Heart left ventricle (tissue), 16 donors: ENCODE results near the gene CRISPLD2. TPM values are rescaled to one million over a fixed set of nuclear protein-coding genes. Genes with fewer than 3 reads are reported as not detected.

Experiments
- ATAC-seq, 4 donors: fragments of 200-7000 bp; cut with Tn5 transposase; one replicate each; pipeline ENCODE4 v1.9.1; 2020 to 2022; ENCODE audit warnings: moderate library complexity in 4 of 4, mild to moderate bottlenecking in 3 of 4, moderate number of reproducible peaks in 1 of 4
- DNase-seq, 5 donors: peaks; one replicate each; pipeline ENCODE4 v3.0.0-alpha.2; 2020
- H3K27ac ChIP-seq, 12 donors: fragments of 200-600 bp; sonication (generic) in 4 of 12; one replicate each; pipeline versions ENCODE4 v1.5.0 to v1.8.0; 2016 to 2022; ENCODE audit warnings: mild to moderate bottlenecking in 2 of 12
- H3K27me3 ChIP-seq, 9 donors: fragments of 200-600 bp; sonication (generic) in 2 of 9; one replicate each; pipeline versions ENCODE4 v1.5.1 to v1.8.0; 2016 to 2022; ENCODE audit warnings: mild to moderate bottlenecking in 3 of 9
- H3K36me3 ChIP-seq, 9 donors: fragments of 200-600 bp; sonication (generic) in 2 of 9; one replicate each; pipeline versions ENCODE4 v1.5.0 to v1.8.0; 2018 to 2022; ENCODE audit warnings: mild to moderate bottlenecking in 2 of 9
- H3K4me1 ChIP-seq, 12 donors: fragments of 200-600 bp; sonication (generic) in 4 of 12; one replicate each; pipeline versions ENCODE4 v1.5.0 to v1.8.0; 2016 to 2022; ENCODE audit warnings: mild to moderate bottlenecking in 3 of 12
- H3K4me3 ChIP-seq, 12 donors: fragments of 200-600 bp; sonication (generic) in 4 of 12; one replicate each; pipeline versions ENCODE4 v1.5.0 to v1.8.0; 2017 to 2022; ENCODE audit warnings: mild to moderate bottlenecking in 9 of 12, moderate library complexity in 4 of 12
- H3K9me3 ChIP-seq, 12 donors: fragments of 200-600 bp; sonication (generic) in 4 of 12; one replicate each; pipeline versions ENCODE4 v1.5.0 to v1.8.0; 2016 to 2022; ENCODE audit warnings: mild to moderate bottlenecking in 1 of 12
- POLR2A ChIP-seq, 2 donors: fragments of 450-650 bp; IDR thresholded peaks; one replicate each; pipeline ENCODE4 v1.6.1; 2017; ENCODE audit warnings: antibody characterized with exemption in 2 of 2, mild to moderate bottlenecking in 2 of 2, moderate library complexity in 2 of 2
- WGBS, 4 donors: extraction: QIAGEN DNeasy Blood & Tissue Kit in 2 of 4; methylation state at CpG; one replicate each; pipeline versions ENCODE4 v1.1.5 to v1.1.7; 2013 to 2018; 5-methylcytosine and 5-hydroxymethylcytosine counted together
- intact Hi-C, 10 donors: fragments of 100-400 bp; cut with DNase I; formaldehyde crosslinking; loops; one replicate each; pipeline versions ENCODE4 v1.11.1 to v1.14.2; 2022
- polyA plus RNA-seq, 2 donors: library from polyadenylated mRNA; stranded (reverse); fragments of 200-250 nt; gene quantifications; one replicate each; pipeline ENCODE4 v1.2.3, GENCODE V29; 2013
- total RNA-seq, 9 donors: library from RNA; depleted of rRNA in 2 of 9; stranded (reverse); fragments of >200 nt in 2 of 9; fragmentation: NEBNext Ultra II Directional in 3 of 9; extraction: Animal tissue kit (Norgen Biotek cat#: 25700) in 3 of 9; gene quantifications; one replicate each; pipeline versions ENCODE4 v1.1.0 to v1.2.4, GENCODE V29; 2016 to 2023
- TF ChIP-seq, protein P1 (sequence below), 12 donors: fragments of 200-600 bp; sonication (generic) in 4 of 12; IDR thresholded peaks; one replicate each; pipeline versions ENCODE4 v1.5.0 to v1.8.0; 2018 to 2022; ENCODE audit warnings: antibody characterized with exemption in 12 of 12, mild to moderate bottlenecking in 5 of 12
- donor health status: ischemic (EF 13 %, LVEDD 7.1; RV severe dilation, severe dysfunction).
- donor health status: healthy with polysubstance abuse.
- donor health status: DM: no; HTN: yes; CAD: no.
- donor health status: DM: no; HTN: no; CAD: no.
- donor health status: ischemic (EF 25% LVEDD 6.9; RV normal size, moderate dysfunction).
- donor health status: ischemic (EF 25% LVEDD 5.7; RV mildly dilated, moderate dysfunction).
- donor health status: healthy.
- donor health status: DM: yes; HTN: yes; CAD: no.
- donor health status: ischemic (EF 35%, LVEDD 5.7; RV mildly dilated, moderate dysfunction).
- donor health status: nonischemic (EF 11% LVEDD 7.7; RV severe dilation, severe dysfunction).
- donor health status: DM: yes; HTN: yes; CAD: no.
- donor health status: PGD.
- donor health status: ischemic (EF 29% LVEDD 5.4; RV normal size, mild dysfunction).
- donor health status: nonischemic (EF 23%, LVEDD 6.1; RV moderate dilation, normal function).

CRISPLD2 gene
- total and polyA plus RNA-seq, 11 donors: 8.0 to 153 (median 12.9) TPM

DNA sequence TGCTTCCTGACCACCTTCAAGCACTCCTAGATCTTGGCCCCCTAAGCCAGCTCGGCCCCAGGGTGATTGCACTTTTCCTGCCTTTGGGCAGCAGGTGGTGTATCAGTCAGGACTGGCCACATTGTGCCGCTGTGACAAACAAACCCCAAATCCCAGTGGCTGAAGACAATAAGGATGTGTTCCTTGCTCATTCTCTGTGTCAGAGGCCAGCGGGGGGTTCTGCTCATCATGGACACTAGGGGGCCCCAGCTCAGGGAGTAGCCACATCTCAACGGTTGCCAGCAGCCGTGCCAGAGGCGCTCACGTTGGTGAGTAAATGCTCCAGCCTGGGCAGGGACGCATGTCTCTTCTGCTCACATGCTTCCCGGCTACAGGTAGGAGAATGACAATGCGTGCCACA lies 131.1 kb downstream of the CRISPLD2 start:
- no peaks in the 10 kb centered on the region for H3K27me3 ChIP-seq
- 84 to 96% (median 85%) methylated on average over 8 to 10 of the region's 10 CpGs for WGBS, 4 donors
- H3K36me3 ChIP-seq: no peaks in the 10 kb centered on the region
- ATAC-seq (no peak), DNase-seq (no peak)
- H3K9me3 ChIP-seq: no peaks in the 10 kb centered on the region
- intact Hi-C loops: loop anchor here in 4 of 10 donors (5.0 kb wide), 3 partner anchors 129 to 199 kb away; no protein-coding TSS in a partner anchor
- TF ChIP-seq, protein P1, sequence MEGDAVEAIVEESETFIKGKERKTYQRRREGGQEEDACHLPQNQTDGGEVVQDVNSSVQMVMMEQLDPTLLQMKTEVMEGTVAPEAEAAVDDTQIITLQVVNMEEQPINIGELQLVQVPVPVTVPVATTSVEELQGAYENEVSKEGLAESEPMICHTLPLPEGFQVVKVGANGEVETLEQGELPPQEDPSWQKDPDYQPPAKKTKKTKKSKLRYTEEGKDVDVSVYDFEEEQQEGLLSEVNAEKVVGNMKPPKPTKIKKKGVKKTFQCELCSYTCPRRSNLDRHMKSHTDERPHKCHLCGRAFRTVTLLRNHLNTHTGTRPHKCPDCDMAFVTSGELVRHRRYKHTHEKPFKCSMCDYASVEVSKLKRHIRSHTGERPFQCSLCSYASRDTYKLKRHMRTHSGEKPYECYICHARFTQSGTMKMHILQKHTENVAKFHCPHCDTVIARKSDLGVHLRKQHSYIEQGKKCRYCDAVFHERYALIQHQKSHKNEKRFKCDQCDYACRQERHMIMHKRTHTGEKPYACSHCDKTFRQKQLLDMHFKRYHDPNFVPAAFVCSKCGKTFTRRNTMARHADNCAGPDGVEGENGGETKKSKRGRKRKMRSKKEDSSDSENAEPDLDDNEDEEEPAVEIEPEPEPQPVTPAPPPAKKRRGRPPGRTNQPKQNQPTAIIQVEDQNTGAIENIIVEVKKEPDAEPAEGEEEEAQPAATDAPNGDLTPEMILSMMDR (IDR thresholded peaks at IDR 0.05): peak in 3 of 12 donors; percentile 16 to 20 (median 18)
- no peak for TF ChIP-seq POLR2A (IDR thresholded peaks at IDR 0.05)
- peaks cover 0 to 21% (median 14%) of the 10 kb centered on the region in 12 donors for H3K4me1 ChIP-seq
- no peak overlapping the region for H3K4me3 ChIP-seq
- no peak overlapping the region for H3K27ac ChIP-seq

DNA sequence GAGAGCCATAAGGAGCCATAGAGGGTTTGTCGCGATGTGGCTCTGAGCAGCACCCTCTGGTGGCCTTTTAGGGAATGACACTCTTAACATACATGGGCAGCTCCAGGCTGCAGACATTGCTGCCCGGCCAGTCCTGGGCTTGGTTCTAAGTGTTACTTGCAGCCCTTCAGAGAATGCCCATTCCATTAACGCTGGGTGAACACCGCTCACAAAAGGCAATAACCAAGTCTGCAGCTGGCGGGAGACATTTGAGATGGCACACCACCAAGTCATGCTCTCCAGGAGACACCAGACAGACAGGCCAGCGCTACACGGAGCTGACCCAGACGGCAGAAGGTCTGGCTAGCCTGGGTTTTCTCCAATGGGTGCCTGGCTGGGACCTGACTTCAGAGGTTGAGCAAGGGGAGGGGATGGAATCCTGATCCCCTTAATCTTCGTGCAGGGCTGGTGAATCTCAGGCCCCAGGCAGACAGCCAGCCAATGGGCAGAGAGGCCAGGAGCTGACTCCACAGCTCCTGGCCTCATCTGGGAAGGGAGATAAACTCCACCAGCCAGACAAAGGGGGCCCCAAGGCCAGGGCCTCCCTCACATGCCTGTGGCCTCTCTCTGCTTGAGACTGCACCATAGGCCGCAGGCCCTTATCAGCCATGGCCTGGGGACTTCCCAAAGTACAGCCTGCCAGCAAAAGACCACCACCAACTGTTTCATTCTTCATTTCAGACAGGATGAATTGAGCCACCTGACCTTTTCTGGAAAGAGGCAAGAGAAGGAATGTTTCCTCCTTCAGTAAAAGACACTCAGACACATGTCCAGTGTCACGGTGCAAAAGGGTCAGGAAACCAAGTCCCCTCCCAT lies 132.8 kb downstream of the CRISPLD2 start:
- H3K36me3 ChIP-seq: no peaks in the 10 kb centered on the region
- peaks cover 0 to 21% (median 14%) of the 10 kb centered on the region in 12 donors for H3K4me1 ChIP-seq
- H3K9me3 ChIP-seq: no peaks in the 10 kb centered on the region
- H3K27ac ChIP-seq: peak overlapping the region in 11 of 12 donors; percentile 3 to 82 (median 39)
- WGBS, 4 donors: 28 to 38% (median 30%) methylated on average over 8 to 12 of the region's 12 CpGs
- intact Hi-C loops: loop anchor here (1.0 to 5.0 kb wide), 8 partner anchors 25 to 200 kb away; no protein-coding TSS in a partner anchor
- DNase-seq: peak; percentile 75 to 81 (median 78)
- no peak overlapping the region for H3K4me3 ChIP-seq
- H3K27me3 ChIP-seq: no peaks in the 10 kb centered on the region
- TF ChIP-seq, protein P1 (IDR thresholded peaks at IDR 0.05): peak; percentile 90 to 95 (median 93)
- no peak for TF ChIP-seq POLR2A (IDR thresholded peaks at IDR 0.05)
- ATAC-seq: peak; percentile 90 to 96 (median 93)

DNA sequence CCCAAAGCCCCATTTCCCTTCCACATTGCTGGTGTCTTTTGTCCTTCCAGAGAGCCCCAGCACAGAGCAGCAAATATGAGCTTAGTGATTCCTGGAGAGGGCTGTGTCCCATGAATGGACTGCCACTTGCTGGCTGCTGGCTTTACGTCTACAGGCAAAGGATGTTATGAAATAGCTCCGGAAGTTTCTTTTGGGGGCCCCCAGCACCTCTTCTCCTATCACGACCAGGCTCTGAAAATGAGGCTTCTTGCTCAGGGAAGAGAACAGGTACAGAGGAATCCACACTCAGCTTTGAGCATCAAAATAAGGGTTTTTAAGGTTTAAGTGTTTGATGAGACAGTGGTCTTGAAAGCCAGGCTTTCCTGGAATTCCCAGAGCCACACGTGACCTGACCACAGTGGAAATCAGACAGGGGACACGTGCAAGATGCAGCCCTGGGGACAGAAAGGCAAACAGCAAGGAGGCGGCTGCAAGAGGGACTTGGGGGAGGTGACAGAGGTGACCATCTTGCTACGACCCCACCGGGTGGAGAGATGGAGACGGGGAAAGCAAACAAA lies 133.5 kb downstream of the CRISPLD2 start:
- H3K4me3 ChIP-seq: no peak overlapping the region
- peak overlapping the region in 10 of 12 donors; percentile 3 to 82 (median 42) for H3K27ac ChIP-seq
- no peak for TF ChIP-seq POLR2A (IDR thresholded peaks at IDR 0.05)
- TF ChIP-seq, protein P1 (IDR thresholded peaks at IDR 0.05): no peak
- no peaks in the 10 kb centered on the region for H3K9me3 ChIP-seq
- ATAC-seq (peak; percentile 5 to 37 (median 14)), DNase-seq (no peak)
- H3K36me3 ChIP-seq: no peaks in the 10 kb centered on the region
- intact Hi-C loops: loop anchor here in 8 of 10 donors (2.0 to 5.0 kb wide), 5 partner anchors 131 to 201 kb away; no protein-coding TSS in a partner anchor
- H3K27me3 ChIP-seq: no peaks in the 10 kb centered on the region
- WGBS, 4 donors: 68 to 75% (median 68%) methylated on average over 9 of the region's 9 CpGs
- H3K4me1 ChIP-seq: peaks cover 0 to 21% (median 14%) of the 10 kb centered on the region in 12 donors

DNA sequence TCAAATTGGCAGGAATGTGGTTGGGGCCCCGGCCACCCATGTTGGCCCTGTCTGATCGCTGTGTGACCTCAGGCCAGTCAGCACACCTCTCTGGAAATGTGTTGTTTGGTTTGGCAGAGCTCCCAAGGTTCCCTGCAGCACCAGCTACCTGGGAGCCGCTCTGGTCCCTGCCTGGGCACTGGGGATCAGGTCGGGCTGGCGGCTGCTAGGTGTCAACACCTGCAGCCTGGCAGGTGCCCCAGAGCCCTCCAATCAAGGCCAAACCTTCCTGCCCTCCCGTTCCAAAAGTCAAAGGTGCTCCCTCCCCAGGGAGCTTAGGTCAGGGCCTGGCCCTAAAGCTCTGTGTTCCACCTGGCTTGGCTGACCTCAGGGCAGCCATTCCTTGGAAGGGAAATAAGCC lies 135.6 kb downstream of the CRISPLD2 start:
- H3K27me3 ChIP-seq: peaks cover 0 to 5% (median 0%) of the 10 kb centered on the region in 9 donors
- H3K9me3 ChIP-seq: no peaks in the 10 kb centered on the region
- 78 to 93% (median 89%) methylated on average over 4 to 6 of the region's 6 CpGs for WGBS, 4 donors
- ATAC-seq (no peak), DNase-seq (no peak)
- H3K27ac ChIP-seq: no peak overlapping the region
- H3K36me3 ChIP-seq: no peaks in the 10 kb centered on the region
- H3K4me3 ChIP-seq: no peak overlapping the region
- peaks cover 0 to 21% (median 14%) of the 10 kb centered on the region in 12 donors for H3K4me1 ChIP-seq
- intact Hi-C loops: no loop called here
- no peak for TF ChIP-seq POLR2A (IDR thresholded peaks at IDR 0.05)
- TF ChIP-seq, protein P1 (IDR thresholded peaks at IDR 0.05): no peak
